Left renal pelvis (tissue), 4 donors: ENCODE results near the gene PCK2. TPM values are rescaled to one million over a fixed set of nuclear protein-coding genes. Genes with fewer than 3 reads are reported as not detected.

Experiments
- DNase-seq, 4 donors: peaks; one replicate each; pipeline ENCODE4 v3.0.0-alpha.2; 2013; ENCODE audit warnings: low read depth in 4 of 4, low spot score in 3 of 4
- polyA plus RNA-seq, 4 donors: library from polyadenylated mRNA; unstranded; fragments of 120-200 nt; gene quantifications; one replicate each; pipeline ENCODE4 v1.2.1, GENCODE V29; 2013; ENCODE audit not compliant: insufficient read length in 4 of 4

The PCK2 gene
- polyA plus RNA-seq, 4 donors, result 7.7 to 31.0 (median 24.0) TPM

DNA sequence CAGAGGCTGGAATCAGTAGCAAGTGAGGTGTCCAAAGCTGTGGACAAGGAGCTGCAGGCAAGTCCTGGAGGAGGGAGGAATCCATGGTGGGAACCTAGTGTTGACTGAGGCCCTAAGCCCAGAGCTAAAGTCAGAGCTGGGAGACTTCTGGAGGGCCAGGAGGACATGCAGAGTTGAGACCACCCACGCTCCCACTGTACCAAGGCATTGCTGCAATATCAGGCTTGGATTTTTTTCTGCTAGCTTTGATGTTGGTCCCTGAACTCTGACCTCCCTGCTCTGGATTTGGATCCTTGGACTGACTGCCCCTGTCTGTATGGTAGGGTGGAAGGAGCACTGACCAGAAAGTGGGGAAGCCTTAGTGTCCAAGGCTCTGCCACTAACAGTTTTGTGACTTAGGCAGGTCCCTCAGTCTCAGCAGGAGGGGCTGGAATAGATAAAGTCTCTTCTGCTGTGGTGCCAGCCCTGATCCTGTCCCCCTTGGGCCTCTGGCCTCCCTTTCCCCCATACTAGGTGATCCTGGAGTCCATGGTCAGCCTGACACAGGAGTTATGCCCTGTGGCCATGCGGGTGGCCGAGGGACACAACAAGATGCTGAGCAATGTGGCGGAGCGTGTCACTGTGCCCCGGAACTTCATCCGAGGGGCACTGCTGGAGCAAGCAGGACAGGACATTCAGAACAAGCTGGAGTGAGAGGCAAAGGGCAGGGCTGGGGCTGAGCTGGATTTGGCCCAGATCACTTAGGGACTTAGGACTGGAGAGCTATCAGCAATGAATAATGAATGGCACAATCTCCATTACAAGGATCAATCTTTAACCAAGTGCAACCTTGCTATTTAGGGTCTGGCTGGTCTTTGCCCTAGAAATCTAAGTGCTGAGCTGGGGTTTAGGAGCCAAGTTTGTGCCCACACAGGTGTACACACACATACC, 32.9 kb upstream of the PCK2 start:
- DNase-seq, result no peak

DNA sequence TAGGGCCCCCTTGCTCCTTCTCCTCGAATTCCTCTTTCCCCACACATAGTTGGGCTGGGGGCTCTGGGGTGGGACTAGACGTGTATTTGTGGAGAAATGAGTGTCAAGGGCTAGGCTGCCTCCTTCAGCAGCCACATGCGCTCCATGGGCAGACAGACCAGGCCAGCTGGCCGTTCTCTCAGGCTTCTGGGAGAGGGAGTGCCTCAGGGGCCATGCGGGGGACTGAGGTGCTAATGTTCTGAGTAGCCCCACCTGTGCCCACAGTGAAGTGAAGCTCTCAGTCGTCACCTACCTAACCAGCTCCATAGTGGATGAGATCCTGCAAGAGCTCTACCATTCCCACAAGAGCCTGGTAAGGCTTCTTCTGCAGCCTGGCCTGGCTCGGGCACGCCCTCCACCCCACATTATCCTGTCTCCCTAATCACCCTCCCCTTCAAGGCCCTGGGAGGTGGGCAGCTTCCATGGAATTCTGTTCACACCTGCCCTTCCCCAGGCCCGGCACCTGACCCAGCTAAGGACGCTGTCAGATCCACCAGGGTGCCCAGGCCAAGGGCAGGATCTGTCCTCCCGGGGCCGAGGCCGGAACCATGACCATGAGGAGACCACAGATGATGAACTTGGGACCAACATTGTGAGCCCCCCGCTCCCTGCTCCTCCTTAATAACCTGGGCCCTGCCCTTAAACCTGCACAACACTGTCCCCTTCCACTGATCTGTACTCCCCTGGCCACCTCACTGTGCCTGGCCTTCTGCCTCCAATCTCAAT, 31.7 kb upstream of the PCK2 start:
- no peak for DNase-seq

DNA sequence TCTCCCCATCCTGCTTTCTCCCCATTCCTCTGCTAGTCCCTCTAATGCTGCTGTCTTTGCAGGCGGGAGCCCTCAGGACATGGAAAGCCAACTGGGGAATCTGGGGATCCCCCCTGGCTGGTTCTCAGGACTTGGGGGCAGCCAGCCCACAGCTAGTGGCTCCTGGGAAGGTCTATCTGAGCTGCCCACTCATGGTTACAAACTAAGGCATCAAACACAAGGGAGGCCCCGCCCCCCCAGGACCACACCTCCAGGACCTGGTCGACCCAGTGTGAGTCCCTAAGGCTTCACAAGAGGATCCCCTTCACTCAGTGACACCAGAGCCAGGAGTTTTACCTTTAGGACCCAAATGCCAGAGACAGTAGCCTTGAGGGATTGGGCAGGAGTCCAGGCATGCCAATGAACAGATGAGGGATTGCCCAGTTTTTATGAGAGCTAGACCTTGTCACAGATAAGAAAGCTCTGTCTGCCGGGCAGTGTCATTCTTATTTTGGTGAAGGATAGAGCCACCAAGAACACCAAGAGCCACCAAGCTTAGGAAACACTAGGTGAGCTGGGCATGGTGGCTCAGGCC, 30.8 kb upstream of the PCK2 start:
- no peak for DNase-seq

- DNase-seq, result no peak
These were observed 29.9 kb upstream of the PCK2 start for GRCh38 chr14:24064091-24064795.

- DNase-seq, result no peak
These were observed 29.3 kb upstream of the PCK2 start for GRCh38 chr14:24064856-24065255.

DNA sequence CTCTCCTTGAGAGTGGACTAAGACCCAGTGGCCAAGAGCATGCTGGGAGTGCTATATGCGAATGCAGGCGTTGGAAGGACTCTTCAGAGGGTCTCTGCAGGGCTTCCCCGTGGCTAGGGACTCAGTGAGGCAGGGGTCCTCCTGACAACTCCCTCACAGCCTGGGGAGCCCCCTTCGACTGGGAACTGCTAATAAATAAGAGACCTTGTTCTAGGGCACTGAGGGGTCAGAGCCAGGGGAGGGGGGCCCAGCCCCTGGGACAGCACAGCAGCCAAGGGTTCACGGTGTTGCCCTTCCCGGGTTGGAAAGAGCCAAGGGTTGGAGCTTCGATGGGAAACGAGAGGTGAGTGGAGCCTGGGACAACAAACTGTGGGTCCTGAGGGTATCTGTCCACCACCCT, 28.7 kb upstream of the PCK2 start:
- DNase-seq, result no peak

DNA sequence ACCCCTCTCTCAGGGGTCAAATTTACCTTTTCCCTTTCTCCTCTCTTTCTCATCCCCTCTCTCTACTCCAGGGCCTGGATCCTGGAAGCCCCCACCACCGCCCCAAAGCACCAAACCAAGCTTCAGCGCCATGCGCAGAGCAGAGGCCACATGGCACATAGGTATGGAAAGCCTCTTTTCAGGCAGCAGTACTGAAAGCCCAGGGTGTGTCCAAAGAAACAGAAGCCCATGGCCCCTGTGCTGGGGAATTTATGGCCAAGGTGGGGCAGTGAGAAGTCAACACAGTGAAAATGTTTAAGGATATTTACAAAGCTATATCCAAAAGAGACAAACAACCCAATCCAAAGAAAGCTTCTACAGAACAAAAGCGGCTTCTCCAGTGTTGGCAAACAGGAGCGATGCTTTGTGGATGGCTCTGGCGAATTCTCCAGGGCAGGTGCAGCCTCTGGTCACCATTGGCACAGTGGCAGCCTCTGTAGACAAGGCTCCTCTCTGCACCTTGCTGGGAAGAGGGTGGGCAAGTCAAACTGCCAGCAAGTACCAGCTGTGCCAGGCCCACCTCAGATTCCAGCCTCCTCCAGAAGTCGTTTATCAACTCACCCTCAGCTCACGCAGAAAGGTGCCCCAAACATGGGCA, 27.5 kb upstream of the PCK2 start:
- DNase-seq, result no peak

GRCh38 chr14:24067133-24068082, 26.7 kb upstream of the PCK2 start:
- no peak for DNase-seq

- DNase-seq, result no peak
These were observed 25.2 kb upstream of the PCK2 start for GRCh38 chr14:24068711-24069410.

GRCh38 chr14:24069411-24069735, 24.7 kb upstream of the PCK2 start:
- DNase-seq, result no peak

- no peak for DNase-seq
These were observed 23.6 kb upstream of the PCK2 start for GRCh38 chr14:24070285-24071143.

DNA sequence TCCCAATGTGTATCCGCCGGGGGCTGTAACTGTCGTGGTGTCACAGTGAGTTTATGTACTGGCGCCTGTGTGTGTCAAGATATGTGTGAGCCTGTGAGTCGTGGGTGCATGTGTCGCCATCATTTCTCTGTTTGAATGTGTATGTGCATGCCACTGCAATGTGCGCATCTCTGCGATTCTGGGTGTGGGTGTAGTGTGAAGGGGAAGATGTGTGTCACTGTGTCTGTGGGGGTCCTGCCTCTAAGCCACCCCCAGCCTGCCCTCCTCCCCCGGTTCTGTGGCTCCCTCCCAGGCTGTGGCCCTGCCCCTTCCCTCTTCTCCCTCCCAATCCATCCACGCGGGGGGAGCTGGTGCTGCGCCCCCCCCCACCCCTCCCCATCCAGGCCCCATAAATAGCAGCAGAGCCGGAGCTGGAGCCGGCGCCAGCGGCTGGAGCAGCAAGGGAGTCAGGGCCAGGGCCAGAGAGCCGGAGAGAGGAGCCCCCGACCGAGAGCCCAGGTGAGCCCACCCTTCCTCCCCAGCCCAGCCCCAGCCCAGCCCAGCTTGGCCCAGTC, 22.9 kb upstream of the PCK2 start, which contains the start of gene CPNE6:
Gene CPNE6 (plus strand): TSS at position 419 of the 554 bp plus-strand sequence. CDS start 1,375 bp downstream, outside the sequence.
- DNase-seq, result no peak

DNA sequence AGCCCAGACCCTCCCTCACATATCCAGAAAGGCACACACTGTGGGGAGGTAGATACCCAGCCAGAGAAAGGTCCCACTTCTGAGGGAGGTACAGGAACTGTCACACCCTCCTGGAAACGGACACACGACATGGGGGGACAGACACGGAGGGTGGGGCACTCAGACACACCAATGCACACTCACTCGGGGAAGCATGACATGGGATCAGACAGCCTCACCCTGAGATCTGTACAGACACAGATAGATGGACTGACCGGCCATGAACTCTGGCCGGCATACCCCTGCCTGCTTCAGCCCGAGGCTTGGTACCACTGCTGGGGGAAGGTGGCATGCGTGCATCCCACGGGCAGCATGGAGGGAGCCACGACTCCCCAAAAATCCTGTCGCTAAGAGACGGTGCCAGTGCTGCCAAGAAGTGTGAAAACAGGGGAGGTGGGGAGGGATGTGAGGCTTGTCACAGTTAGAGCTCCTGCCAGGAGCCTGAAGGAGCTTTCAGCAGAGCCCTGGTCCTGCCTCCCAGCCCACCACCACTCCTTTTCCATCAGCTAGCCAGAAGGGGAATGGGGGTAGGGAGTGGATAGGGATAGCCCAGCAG, 22.2 kb upstream of the PCK2 start:
- DNase-seq, result no peak

DNA sequence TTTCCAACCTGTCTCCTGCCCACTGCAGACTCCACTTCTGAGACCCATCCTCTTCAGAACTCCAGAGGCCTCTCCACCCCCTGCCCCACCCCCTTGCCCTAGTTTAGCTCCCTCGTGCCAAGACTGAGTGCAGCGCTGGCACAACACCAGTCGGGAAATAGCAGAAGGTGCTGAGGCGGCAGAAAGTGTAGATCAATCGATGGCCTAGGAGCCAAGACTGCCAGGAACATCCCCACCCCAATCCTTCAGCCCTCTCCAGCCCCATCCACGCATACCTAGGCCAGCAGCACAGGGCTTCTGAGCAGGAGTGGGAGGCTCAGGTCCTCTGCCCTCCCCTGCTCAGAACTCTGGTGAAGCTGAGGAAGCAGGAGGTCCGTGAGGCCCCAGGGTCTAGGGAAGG, 21.7 kb upstream of the PCK2 start:
- no peak for DNase-seq

- DNase-seq, result no peak
These were observed 20.9 kb upstream of the PCK2 start for GRCh38 chr14:24072881-24073877.
